ENCODE results near the gene NOB1. TPM values are rescaled to one million over a fixed set of nuclear protein-coding genes. Genes with fewer than 3 reads are reported as not detected.
"Not testable (repeated sequence)": the region's sequence is repeated elsewhere in the genome, so short reads cannot be mapped to it uniquely, and the experiment has no call there.

Gene NOB1
- 10 to 100 TPM; 54.5 to 59.0 TPM for total RNA-seq

GRCh38 chr16:69754469-69755310 is at the start of gene NOB1:
NOB1 (minus strand) TSS chr16:69754926; CDS start chr16:69754910, 16 bp downstream.
- no peaks in the 10 kb centered on the region for H3K27me3 Mint-ChIP-seq
- peak; percentile 99 for DNase-seq
- H3K9me3 Mint-ChIP-seq: no peaks in the 10 kb centered on the region
- peaks cover 17% of the 10 kb centered on the region for H3K36me3 Mint-ChIP-seq
- H3K27ac Mint-ChIP-seq: peak within 1 kb of the TSS; percentile 97
- peak; percentile 98 for ATAC-seq (ENCODE audit: low read depth)
- H3K4me3 Mint-ChIP-seq: peak within 1 kb of the TSS; percentile 99
- peaks cover 21% of the 10 kb centered on the region for H3K4me1 Mint-ChIP-seq
- POLR2A ChIA-PET: interaction anchor here (0.6 to 3.8 kb wide), 11 partner anchors 8 to 330 kb away, joined by 3 to 50 read pairs (median 4); partner anchors contain the start of genes NQO1 and WWP2

GRCh38 chr16:69804297-69804696 is 49.6 kb upstream of the NOB1 start:
- H3K27ac Mint-ChIP-seq: no peak overlapping the region
- H3K9me3 Mint-ChIP-seq: no peaks in the 10 kb centered on the region

GRCh38 chr16:69799611-69800031 is 44.9 kb upstream of the NOB1 start:
- Mint-ChIP-seq H3K27me3 (no peaks in the 10 kb centered on the region), H3K4me3 (no peak overlapping the region), H3K9me3 (no peaks in the 10 kb centered on the region), H3K36me3 (peaks cover 4% of the 10 kb centered on the region), H3K4me1 (peaks cover 1% of the 10 kb centered on the region), H3K27ac (no peak overlapping the region)
- POLR2A ChIA-PET: no interaction called here
- ATAC-seq (ENCODE audit: low read depth) (no peak), DNase-seq (no peak)

More at GRCh38 chr16:69804297-69804696, 49.6 kb upstream of the NOB1 start:
- DNase-seq (no peak), ATAC-seq (ENCODE audit: low read depth) (no peak)
- no peak overlapping the region for H3K4me3 Mint-ChIP-seq
- no peaks in the 10 kb centered on the region for H3K4me1 Mint-ChIP-seq
- no peaks in the 10 kb centered on the region for H3K27me3 Mint-ChIP-seq
- POLR2A ChIA-PET: no interaction called here
- peaks cover 5% of the 10 kb centered on the region for H3K36me3 Mint-ChIP-seq

GRCh38 chr16:69798466-69798865 is 43.7 kb upstream of the NOB1 start:
- POLR2A ChIA-PET: no interaction called here
- H3K27ac Mint-ChIP-seq: no peak overlapping the region
- H3K9me3 Mint-ChIP-seq: no peaks in the 10 kb centered on the region
- peaks cover 4% of the 10 kb centered on the region for H3K36me3 Mint-ChIP-seq
- DNase-seq: no peak
- H3K27me3 Mint-ChIP-seq: no peaks in the 10 kb centered on the region
- peaks cover 1% of the 10 kb centered on the region for H3K4me1 Mint-ChIP-seq
- H3K4me3 Mint-ChIP-seq: no peak overlapping the region
- no peak for ATAC-seq (ENCODE audit: low read depth)

GRCh38 chr16:69796285-69797118 is 41.8 kb upstream of the NOB1 start:
- peaks cover 3% of the 10 kb centered on the region for H3K4me1 Mint-ChIP-seq
- no peaks in the 10 kb centered on the region for H3K27me3 Mint-ChIP-seq
- DNase-seq: no peak
- no peak overlapping the region for H3K4me3 Mint-ChIP-seq
- peak; percentile 61 for ATAC-seq (ENCODE audit: low read depth)
- POLR2A ChIA-PET: no interaction called here
- no peaks in the 10 kb centered on the region for H3K9me3 Mint-ChIP-seq
- H3K36me3 Mint-ChIP-seq: peaks cover 3% of the 10 kb centered on the region
- H3K27ac Mint-ChIP-seq: no peak overlapping the region

GRCh38 chr16:69794486-69794885 is 39.8 kb upstream of the NOB1 start:
- POLR2A ChIA-PET: no interaction called here
- no peaks in the 10 kb centered on the region for H3K27me3 Mint-ChIP-seq
- DNase-seq (no peak), ATAC-seq (ENCODE audit: low read depth) (no peak)
- no peak overlapping the region for H3K4me3 Mint-ChIP-seq
- H3K9me3 Mint-ChIP-seq: no peaks in the 10 kb centered on the region
- no peak overlapping the region for H3K27ac Mint-ChIP-seq
- peaks cover 3% of the 10 kb centered on the region for H3K36me3 Mint-ChIP-seq
- peaks cover 3% of the 10 kb centered on the region for H3K4me1 Mint-ChIP-seq

- H3K4me3 Mint-ChIP-seq: no peak overlapping the region
- ATAC-seq (ENCODE audit: low read depth) (no peak), DNase-seq (no peak)
- no peak overlapping the region for H3K27ac Mint-ChIP-seq
- POLR2A ChIA-PET: no interaction called here
- H3K9me3 Mint-ChIP-seq: no peaks in the 10 kb centered on the region
- peaks cover 3% of the 10 kb centered on the region for H3K4me1 Mint-ChIP-seq
- H3K36me3 Mint-ChIP-seq: peaks cover 2% of the 10 kb centered on the region
- H3K27me3 Mint-ChIP-seq: no peaks in the 10 kb centered on the region
Observed at GRCh38 chr16:69793526-69793925, 38.8 kb upstream of the NOB1 start.

- H3K9me3 Mint-ChIP-seq; DNase-seq; ATAC-seq (ENCODE audit: low read depth); H3K27me3 Mint-ChIP-seq; H3K36me3 Mint-ChIP-seq; H3K4me3 Mint-ChIP-seq; H3K4me1 Mint-ChIP-seq; POLR2A ChIA-PET; H3K27ac Mint-ChIP-seq: not testable (repeated sequence)
Observed at GRCh38 chr16:69791391-69791847, 36.7 kb upstream of the NOB1 start.

GRCh38 chr16:69787883-69788282 is 33.2 kb upstream of the NOB1 start:
- POLR2A ChIA-PET: no interaction called here
- ATAC-seq (ENCODE audit: low read depth): no peak
- H3K4me3 Mint-ChIP-seq: no peak overlapping the region
- H3K27ac Mint-ChIP-seq: no peak overlapping the region
- H3K9me3 Mint-ChIP-seq: no peaks in the 10 kb centered on the region
- peaks cover 14% of the 10 kb centered on the region for H3K36me3 Mint-ChIP-seq
- H3K4me1 Mint-ChIP-seq: peaks cover 2% of the 10 kb centered on the region
- DNase-seq: no peak
- H3K27me3 Mint-ChIP-seq: no peaks in the 10 kb centered on the region

- no peaks in the 10 kb centered on the region for H3K27me3 Mint-ChIP-seq
- no peak overlapping the region for H3K27ac Mint-ChIP-seq
- DNase-seq: no peak
- H3K4me3 Mint-ChIP-seq: no peak overlapping the region
- H3K4me1 Mint-ChIP-seq: peaks cover 6% of the 10 kb centered on the region
- H3K9me3 Mint-ChIP-seq: no peaks in the 10 kb centered on the region
- POLR2A ChIA-PET: interaction anchor here (0.6 kb wide), 1 partner anchor 233 kb away, joined by 3 read pairs; no protein-coding TSS in a partner anchor
- ATAC-seq (ENCODE audit: low read depth): no peak
- H3K36me3 Mint-ChIP-seq: peaks cover 14% of the 10 kb centered on the region
Observed at GRCh38 chr16:69784586-69784985, 29.9 kb upstream of the NOB1 start.

- Mint-ChIP-seq H3K27me3 (no peaks in the 10 kb centered on the region), H3K36me3 (peaks cover 12% of the 10 kb centered on the region), H3K27ac (no peak overlapping the region), H3K4me3 (no peak overlapping the region), H3K9me3 (peaks cover 1% of the 10 kb centered on the region), H3K4me1 (peaks cover 4% of the 10 kb centered on the region)
- no peak for ATAC-seq (ENCODE audit: low read depth)
- POLR2A ChIA-PET: no interaction called here
- DNase-seq: no peak
Observed at GRCh38 chr16:69781118-69781517, 26.4 kb upstream of the NOB1 start.

GRCh38 chr16:69779724-69780123 is 25.0 kb upstream of the NOB1 start:
- Mint-ChIP-seq H3K27ac (no peak overlapping the region), H3K4me1 (peaks cover 13% of the 10 kb centered on the region), H3K27me3 (no peaks in the 10 kb centered on the region), H3K9me3 (peaks cover 12% of the 10 kb centered on the region), H3K36me3 (peaks cover 25% of the 10 kb centered on the region), H3K4me3 (no peak overlapping the region)
- no peak for ATAC-seq (ENCODE audit: low read depth)
- no peak for DNase-seq
- POLR2A ChIA-PET: no interaction called here

- POLR2A ChIA-PET: no interaction called here
- Mint-ChIP-seq H3K9me3 (peaks cover 13% of the 10 kb centered on the region), H3K27ac (no peak overlapping the region)
Observed at GRCh38 chr16:69775563-69775962, 20.8 kb upstream of the NOB1 start.

More at GRCh38 chr16:69775563-69775962, 20.8 kb upstream of the NOB1 start:
- Mint-ChIP-seq H3K27me3 (no peaks in the 10 kb centered on the region), H3K4me1 (peaks cover 17% of the 10 kb centered on the region), H3K4me3 (no peak overlapping the region), H3K36me3 (peaks cover 36% of the 10 kb centered on the region)
- no peak for ATAC-seq (ENCODE audit: low read depth)
- DNase-seq: no peak

All from activated naive CD8-positive, alpha-beta T cell treated with anti-CD3 and anti-CD28 coated beads, Interleukin-2, amount 10 ng/mL, durations not matched to agents 7 days and 5 days (primary cell).